NCI-H2081 (cell line): ENCODE measurements around the gene FAM184A.

Experiments
- DNase-seq, 2 experiments: peaks; one replicate each; lab custom pipeline; 2025; lab: John Stamatoyannopoulos, UW

FAM184A gene

DNA sequence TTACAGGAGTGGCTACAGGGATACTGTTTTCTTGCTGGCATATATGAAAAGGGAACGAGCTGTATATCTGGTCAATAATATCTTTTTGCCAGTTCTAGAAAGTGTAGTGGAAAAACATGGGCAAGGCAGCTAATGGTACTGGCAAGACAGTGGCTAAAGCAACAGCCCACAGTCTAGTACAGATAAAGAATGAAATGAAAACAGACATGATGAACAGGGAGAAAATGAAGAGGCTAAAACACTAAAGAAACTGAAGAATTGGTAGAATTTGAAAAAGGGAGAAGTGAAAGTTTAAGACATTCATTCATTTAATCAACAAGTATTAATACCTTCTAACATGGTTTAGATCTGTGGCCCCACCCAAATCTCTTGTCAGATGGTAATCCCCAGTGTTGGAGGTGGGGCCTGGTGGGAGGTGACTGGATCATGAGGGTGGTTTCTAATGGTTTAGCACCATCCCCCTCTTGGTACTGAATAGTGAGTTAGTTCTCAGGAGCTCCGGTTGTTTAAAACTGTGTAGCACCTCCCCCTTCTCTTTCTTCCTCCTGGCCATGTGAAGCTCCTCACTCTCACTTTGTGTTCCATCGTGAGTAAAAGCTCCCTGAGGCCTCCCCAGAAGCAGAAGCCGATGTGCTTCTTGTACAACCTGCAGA, 18.1 kb downstream of the FAM184A start:
- DNase-seq: no peak

DNA sequence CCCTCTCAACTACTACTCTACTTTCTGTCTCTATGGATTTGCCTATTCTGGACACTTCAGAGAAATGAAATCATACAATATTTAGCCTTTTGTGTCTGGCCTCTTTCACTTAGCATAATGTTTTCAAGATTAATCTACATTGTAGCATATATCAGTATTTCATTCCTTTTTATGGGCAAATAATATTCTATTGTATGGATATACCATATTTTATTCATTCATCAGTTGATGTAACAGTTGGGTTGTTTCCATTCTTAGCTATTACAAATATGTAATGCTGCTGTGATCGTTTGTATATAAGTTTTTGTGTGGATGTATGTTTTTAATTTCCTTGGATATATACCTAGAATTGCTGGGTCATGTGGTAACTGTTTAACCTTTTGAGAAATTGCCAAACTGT, 23.4 kb downstream of the FAM184A start:
- no peak for DNase-seq

DNA sequence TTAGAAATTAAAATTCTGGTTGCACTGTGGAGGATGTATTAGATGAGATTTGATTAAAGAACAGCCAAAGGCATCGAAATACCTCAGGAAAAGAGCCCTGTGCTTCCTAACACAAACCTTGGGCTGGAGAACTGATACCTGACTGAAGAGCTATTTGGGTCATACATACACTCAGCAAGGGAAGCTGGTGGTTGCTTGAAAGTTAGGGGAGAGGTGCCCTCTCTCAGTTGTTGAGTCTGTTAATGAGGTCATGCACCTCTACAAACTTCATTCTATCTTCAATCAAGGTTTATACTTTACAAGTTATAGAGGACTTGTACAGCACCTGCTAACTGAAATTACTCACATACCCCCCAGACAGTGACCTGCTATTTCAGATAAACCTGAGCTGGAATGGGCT, 25.5 kb downstream of the FAM184A start:
- DNase-seq: no peak

DNA sequence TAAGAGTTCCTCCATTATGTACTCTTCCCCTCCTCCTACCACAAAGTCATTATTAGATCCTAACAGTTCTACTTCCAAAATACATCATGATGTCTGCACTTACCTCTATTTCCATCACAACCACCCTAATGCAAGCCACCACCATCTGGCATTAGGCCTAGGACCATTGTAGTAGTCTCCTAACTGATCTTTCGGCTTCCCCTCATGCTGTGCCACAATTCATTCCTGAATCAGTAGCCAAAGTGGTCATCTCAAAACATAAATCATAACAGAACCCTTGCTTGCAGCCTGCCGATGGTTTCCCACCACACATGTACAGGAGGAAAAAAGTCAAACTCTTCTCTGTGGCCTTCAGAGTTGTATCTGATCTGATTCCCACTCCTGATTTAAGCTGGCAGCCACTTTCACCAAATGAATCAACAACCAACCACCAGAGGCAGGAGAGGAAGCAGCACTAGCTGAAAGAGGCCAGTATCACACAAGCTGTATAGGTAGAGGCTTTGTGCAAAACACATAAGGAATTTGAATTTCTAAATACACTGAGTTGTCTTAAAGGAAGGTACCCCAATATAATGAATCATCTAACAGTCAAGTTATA, 26.1 kb downstream of the FAM184A start:
- no peak for DNase-seq

DNA sequence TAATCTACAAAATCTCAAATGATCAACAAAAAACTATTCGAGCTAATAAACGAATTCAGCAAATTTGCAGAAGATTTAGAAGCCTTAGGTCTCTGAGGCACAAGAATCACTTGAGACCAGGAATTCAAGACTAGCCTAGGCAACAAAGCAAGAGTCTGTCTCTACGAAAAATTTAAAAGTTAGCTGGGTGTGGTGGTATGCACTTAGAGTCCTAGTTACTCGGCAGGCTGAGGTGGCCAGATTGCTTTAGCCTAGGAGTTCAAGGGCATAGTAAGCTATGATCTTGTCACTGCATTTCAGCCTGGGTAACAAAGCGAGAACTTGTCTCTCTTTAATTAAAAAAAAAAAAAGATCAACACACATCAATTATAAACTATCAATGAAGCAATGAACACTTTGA, 34.2 kb downstream of the FAM184A start:
- DNase-seq: no peak

DNA sequence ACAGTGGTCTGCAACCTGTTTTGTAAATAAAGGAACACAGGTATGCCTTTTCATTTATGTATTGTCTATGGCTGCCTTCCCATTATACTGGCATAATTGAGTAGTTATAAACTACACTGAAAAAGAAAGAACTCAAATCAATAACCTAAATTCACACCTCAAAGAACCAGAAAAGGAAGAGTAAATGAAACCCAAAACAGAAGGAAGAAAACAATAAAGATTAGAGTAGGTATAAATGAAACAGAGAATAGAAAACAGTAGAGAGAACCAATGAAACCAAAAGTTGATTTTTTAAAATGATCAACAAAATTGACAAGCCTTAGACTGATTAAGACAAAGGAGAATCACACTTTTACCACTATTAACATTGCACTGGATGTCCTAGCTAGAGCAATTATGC, 34.7 kb downstream of the FAM184A start:
- DNase-seq: no peak

DNA sequence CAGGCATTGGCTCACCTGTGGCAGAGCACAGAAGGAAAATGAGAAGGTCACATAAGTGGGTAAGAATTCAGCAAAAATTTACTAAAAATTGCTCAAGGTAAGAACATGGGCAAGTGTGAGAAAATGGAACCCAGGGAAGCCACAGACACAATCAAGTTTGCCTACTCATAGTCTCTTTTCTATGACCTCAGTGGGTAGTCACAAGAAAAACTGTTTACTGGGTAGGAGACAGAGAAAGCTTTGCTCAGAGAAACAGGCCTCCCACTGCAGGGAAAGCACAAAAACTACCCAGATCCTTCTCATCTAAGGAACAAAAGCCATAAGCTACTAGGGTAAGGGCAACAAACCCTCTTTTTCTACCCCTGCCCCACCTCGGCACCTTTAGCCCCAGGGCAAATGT, 35.2 kb downstream of the FAM184A start:
- DNase-seq: no peak

DNA sequence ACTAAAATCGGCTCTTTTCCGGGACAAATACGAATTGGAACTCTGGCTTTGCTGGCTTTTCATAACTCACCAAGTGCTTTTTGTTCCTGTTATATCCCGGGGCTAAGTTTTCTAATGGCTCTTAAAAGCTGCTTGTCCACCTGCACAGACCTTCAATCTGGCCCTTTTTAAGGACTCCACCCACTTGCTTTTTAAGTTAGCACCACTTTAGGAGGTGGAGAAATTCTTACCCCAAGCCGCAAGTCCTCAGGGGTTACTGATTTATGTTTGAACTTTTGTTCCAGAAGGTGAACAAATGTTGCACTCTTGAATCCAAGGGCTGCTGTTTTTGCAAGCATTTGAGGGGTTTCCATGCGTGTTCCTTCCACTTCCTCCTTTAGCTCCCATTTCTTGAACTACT, 37.8 kb downstream of the FAM184A start:
- DNase-seq: no peak

DNA sequence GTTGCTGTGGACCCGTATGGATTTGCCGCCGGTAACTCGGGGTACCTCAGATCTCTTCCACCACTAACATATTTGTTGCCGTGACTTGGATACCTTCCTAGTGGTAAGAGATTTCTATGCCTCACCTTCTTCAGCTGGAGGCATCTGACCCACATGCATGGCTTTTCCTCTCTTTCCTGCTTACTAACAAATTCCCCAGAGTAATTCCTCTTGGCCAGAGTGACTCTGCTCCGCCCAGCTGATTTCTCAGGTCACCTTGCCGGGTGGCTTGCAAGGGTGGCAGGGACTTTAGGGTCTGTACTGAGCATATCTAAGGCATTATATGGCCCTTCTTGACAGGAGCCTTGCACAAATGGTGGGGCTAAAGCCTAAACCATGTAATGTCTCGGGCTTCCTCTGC, 38.2 kb downstream of the FAM184A start:
- DNase-seq: no peak

DNA sequence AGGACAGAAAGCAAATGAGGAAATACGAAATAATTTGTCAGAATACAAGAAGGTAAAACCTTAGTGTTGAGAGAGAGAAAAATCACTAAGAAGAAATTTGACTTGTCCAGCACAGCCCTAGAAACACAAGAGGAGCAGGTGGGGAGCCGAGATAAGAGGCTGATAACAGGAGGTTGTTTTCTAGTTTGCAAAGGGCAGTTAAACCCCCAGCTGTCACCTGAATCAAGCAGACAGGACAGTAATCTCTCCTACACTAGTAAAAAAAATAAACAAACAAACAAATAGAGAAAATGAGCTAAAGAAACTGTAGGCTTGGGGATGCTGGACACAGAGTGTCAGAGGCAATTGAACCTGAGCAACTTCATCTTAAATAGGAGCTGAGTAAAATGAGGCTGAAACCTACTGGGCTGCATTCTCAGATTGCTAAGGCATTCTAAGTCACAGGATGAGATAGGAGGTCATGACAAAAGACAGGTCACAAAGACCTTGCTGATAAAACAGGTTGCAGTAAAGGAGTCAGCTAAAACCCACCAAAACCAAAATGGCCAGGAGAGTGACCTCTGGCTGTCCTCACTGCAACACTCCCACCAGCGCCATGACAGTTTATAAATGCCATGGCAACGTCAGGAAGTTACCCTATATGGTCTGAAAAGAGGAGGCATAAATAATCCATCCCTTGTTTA, 40.4 kb downstream of the FAM184A start:
- no peak for DNase-seq

DNA sequence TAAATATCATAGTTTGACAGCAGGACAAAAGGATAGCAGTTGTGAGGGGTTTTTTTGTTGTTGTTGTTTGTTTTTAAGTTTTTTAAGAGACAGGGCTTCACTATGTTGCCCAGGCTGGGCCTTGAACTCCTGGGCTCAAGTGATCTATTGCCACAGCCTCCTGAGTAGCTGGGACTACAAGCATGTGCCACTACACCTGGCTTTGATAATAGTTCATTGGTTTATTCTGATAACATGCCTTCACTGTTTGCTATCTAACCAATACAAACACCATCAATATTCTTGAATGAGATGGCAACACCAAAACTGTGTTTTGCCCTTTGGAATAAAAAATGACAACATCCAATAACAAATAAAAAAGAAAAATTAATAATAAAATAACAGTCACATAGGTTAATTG, 41.2 kb downstream of the FAM184A start:
- DNase-seq: no peak

DNA sequence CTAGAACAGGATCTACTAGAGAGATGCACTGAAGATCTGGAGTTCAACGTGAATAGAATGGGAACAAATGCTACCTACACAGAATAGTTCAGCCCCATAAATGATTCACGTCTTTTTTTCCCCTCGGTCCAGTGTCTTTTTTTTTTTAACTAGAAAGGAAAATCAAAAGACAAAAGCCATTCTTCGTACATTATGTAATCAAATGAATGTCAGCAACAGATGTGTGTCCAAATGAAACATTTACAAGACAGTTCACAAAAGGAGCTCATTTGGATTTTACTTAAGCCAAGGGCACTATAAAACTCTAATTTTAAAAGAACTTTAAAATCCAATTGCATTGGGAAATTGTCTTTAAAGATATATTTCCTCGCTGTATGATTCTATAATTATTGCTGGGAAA, 42.4 kb downstream of the FAM184A start:
- DNase-seq: no peak

DNA sequence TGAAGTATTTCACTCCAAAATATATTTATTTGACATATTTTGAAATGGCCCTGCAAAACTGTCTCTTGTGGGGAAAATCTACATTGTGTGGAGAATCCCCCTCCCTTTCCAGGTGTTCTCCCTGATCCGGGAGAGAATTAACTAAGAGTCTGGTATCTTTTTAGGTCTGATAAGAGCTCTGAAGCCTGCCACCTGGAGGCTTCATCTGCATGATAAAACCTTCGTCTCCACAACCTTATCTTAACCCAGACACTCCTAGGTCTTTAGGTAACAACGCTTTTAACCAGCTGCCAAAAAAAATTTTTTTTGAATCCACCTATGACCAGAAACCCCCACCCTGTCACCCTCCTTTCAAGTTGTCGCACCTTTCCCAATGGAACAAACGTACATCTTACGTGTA, 43.0 kb downstream of the FAM184A start:
- no peak for DNase-seq

DNA sequence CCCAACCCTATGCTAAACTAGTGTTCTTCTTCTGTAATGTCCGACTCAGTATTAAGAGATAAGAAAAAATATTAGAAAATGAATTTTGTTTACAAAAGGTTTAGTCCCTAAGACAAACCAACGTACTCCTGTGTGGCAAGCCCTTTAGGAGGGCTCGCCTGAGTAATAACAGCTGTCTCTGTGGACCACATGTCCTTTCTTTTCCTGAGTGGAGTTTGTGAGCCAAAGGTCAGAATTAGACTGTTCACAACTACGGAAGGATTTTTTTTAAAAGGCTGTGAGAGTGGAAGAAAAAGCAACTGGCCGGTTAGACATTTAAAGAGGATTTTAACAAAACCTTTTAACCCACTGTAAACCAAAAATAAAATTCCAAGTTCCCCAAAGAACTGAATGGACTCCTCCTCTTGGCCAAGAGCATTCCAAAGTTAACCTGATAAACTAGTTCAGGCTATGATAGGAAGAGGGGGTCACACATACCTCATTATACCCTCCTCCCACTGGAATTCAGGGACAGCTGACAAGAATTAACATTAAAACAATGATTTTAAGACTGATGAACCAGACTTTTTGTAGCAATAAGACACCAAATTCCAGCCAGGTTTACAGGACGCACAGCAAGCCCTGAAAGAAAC, 43.5 kb downstream of the FAM184A start:
- no peak for DNase-seq

DNA sequence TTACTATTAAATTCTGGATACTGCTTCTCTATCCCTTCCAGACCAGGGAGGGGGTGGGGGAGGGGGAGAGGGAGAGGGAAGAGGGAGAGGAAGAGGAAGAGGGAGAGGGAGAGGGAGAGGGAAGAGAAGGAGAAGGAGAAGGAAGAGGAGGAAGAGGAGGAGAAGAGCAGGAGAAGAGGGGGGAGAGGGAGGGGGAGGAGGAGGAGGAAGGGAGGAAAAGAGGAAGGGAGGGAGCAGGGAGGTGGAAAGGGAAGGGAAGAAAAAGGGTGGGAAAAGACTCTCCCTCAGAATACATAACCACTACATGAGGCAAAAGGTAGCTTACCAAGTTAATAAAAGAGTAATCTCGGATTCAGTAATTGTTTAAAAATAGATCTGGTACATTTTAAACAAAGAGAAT, 46.0 kb downstream of the FAM184A start:
- no peak for DNase-seq

DNA sequence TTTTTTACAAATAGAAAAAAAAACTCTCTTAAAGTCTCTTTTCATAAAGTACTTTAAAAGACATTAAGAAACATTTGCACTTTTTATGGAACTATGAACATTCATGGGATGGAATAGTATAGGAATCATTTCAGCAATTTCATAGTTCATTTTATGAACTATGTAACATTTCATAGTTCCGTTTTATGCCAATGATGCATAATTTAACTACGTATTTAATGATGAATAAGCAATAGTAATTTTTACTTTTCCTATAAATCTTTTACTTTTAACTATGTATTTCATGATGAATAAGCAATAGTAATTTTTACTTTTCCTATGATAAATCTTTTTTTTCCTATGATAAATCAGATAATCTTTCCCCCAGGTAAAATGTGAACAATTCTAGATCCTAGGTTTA, 47.7 kb downstream of the FAM184A start:
- DNase-seq: no peak

DNA sequence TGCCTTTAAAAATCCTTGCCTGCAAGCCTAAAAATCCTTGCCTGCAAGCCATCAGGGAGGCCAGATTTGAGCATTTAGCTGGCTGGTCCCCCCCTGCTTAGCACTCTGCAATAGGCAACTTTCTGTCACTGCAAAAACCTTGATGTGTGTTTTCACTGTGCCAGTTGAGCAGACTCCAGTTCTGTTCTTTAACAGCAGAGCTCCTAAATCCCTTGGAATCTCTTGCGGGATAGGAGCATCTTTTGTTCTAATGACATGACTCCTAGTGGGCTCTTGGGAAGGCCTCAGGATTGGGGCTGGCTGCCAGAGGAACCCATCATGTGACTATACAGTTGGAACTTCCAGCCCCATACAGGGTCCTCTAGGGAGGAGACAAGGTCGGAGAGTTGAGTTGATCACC, 50.4 kb downstream of the FAM184A start:
- no peak for DNase-seq

DNA sequence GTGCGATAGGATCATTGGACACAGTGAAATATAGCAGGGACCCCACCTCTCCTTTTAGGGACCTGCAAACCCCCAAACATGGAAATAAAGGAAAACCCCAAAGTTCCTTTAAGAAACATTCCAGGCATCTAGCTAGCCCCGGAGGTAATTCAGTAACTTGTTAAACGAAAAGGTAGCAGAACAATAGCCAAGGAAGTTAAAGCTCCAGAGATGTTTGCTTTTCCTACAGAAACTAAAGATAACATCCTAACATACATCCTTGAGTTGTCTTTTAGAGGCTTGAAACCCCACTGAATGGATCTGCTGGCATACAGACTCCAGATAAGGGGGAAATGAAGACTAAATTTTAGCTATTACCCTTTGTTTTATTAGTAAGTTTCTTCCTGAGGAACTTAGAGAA, 51.0 kb downstream of the FAM184A start:
- DNase-seq: no peak

DNA sequence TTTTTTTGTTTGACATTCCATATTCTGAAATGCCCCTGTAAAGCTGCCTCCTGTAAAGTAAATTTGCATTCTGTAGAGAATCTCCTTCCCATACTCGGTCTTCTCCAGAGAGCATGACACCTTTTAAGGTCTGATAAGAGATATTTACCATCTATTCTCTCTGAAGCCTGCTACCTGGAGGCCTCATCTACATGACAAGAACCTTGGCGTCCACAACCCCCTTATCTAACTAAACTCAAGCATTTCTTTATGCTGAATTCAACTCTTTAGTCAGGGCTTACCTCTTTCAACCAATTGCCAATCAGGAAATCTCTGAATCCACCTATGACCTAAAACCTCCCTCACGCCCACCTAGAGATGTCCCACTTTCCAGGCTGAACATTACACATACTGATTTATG, 51.6 kb downstream of the FAM184A start:
- DNase-seq: no peak

DNA sequence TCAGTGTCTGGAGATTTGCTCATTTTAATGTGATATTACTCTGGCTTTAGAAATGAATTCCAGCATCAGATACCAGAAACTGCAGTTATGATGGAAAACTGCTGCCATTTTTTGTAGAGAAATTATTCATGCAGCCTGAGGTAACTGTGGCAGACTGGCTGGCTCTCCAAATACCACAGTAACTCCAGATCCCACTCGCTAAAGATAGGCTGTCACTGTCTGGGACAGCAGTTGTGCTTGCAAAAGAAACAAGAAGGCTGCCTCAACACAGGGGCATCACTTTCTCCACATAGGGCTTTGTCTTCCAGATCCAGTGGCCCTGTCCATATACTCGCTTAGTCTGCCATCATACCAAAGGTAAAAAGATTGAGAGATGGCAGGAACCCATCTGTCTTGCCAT, 52.7 kb downstream of the FAM184A start:
- DNase-seq: no peak

DNA sequence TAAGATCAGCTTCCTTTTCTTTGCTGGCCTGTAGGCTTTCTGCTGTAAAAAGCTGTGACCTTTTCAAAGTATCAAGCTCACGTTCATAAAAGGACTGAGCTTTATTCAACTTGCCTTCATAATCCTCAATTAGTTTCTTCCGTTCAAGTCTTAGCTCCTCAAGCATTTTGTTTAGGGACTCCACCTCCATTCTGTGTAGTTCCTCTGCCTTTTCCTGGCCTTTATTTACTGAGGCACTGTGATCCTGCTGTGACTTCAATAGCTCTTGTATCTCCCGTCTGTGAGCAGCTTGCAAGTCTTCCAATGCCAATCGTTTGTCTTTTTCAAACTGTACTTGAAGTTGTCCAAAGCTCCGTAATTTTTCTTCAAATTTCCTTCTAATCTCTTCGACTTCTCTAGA, 54.4 kb downstream of the FAM184A start:
- no peak for DNase-seq

DNA sequence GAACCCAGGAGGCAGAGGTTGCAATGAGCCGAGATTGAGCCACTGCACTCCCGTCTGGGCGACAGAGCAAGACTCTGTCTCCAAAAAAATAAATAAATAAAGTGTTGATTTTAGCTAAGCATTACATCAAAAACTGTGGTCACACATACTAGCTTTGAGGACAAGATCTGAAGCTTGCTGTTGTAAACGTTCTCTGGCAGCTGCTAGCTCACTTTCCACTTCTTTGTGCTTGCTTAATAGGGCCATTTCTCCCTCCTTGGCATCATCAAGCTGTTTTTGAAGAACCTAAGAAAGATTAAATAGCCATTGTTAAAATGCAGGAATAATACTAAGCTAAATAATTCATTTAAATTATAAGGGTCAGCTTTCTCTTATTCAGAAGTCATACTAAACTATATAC, 55.7 kb downstream of the FAM184A start:
- DNase-seq: no peak
